HG02588 (cell line): ENCODE results near the gene BRICD5.
"Not testable (repeated sequence)": the region's sequence is repeated elsewhere in the genome, so short reads cannot be mapped to it uniquely, and the experiment has no call there.

Experiments
- ATAC-seq: cut with Tn5 transposase; IDR thresholded peaks from one replicate; pipeline ENCODE4 v1.9.1; 2021; ENCODE audit warnings: mild to moderate bottlenecking, moderate library complexity; ENCODE audit not compliant: unreplicated experiment

BRICD5 gene

DNA sequence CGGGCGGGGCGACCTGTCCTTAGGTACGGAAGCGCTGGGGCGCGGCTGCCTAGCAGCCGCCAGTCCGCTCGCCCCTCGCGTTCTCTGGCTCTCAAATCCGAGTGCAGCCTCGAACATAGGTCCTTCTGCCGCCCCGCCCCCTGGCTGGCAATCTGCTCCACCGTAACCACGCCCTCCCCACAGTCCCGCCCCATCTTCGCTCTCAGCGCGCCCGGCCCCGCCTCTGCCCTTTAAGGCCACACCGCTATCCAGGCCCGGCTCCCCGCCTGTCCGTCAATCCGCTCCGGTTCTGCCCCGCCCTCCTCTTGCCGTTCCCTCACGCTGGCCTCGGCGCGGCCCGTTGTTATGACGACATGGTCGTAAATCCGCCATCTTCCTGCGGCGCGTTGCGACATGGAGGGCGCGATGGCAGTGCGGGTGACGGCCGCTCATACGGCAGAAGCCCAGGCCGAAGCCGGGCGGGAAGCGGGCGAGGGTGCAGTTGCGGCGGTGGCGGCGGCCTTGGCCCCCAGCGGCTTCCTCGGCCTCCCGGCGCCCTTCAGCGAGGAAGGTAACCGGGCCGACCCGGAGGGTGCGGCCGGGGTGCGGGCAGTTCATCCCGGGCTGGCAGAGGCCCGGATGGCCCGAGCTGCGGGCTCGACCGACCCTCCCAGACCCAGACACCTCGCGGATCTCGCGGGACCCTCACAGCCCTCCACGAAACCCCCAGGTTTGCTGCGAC, 12.7 kb upstream of the BRICD5 start, which contains the start of gene E4F1:
TSS of gene E4F1 (plus strand) at position 371 of the 721 bp plus-strand sequence. CDS start at position 394, 23 bp downstream.
- ATAC-seq = peak; percentile 90

DNA sequence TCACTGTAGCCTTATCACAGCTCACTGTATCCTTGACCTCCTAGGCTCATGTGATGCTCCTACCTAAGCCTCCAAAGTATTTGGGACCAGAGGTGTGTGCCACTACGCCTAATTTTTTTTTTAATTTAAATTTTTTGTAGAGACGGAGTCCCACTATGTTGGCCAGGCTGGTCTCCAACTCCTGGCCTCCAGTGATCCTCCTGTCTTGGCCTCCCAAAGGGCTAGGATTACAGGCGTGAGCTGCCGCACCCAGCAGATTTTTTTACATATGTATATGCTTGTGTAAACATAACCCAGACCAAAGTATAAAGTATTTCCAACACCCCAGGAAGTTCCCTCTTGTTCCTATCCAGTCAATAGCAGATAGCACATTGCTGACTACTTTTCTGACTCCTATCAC, 5.7 kb upstream of the BRICD5 start:
- no peak for ATAC-seq

DNA sequence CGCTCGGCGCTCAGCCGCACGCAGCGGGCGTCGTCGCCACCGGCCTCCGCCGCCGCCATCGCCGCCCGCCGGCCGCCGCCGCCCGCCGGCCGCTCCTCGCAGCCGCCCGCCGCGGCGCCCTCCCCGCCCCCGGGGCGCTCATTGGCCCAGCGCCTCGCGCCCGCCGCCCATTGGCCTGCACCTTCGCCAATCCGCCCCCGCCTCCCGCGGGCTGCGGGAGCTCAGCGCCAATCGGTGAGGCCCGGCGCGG, 4.0 kb upstream of the BRICD5 start, which contains the start of gene PGP:
TSS of gene PGP (minus strand) at position 122 of the 250 bp plus-strand sequence. CDS start at position 59, 63 bp downstream.
- peak; percentile 84 for ATAC-seq

GRCh38 chr16:2213817-2214718, 3.4 kb upstream of the BRICD5 start:
- ATAC-seq = peak; percentile 3

DNA sequence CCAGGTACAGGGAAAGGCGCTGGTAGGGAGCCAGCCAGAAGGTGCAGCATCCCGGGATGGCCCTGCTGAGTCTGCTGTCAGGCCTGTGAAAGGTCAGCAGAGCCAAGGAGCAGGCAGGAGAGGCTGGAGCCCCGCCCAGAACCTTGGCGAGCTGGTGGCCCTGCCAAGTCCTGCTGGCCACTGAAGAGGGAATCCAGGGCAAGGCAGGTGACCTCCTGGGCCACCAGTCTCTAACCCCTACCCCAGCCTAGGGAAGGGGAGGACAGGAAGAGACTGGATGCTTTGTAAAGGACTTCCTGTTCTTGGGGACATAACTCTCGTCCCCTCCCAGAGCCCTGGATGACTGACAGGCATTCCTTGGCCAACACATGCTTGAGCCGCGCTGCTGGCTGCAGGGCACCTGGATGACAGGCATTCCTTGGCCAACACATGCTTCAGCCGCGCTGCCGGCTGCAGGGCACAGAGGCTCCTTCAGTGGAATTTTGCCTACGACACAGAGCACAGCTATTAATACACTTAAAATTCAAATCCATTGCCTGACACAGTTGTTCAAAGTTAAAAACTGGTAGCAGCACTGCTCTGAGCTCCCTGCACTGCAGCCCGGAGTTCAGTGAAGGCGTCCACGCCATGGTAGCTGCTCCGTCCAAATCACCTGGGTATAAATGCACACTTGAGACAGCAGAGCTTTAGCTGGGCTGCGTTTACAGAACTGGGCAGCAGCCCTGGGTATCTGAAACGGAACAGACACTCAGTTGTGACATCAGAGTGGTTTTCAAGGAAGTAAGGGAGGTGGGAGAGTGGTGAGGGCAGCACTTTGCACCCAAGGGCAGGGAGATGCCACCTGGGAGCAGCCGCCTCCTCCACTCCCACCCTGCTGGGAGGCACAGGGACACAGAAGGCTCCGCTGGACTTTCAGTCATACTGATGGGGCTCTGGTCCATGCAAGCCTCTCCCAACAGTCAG, 2.0 kb upstream of the BRICD5 start:
- ATAC-seq = no peak

GRCh38 chr16:2211923-2212347, 1.3 kb upstream of the BRICD5 start:
- no peak for ATAC-seq

DNA sequence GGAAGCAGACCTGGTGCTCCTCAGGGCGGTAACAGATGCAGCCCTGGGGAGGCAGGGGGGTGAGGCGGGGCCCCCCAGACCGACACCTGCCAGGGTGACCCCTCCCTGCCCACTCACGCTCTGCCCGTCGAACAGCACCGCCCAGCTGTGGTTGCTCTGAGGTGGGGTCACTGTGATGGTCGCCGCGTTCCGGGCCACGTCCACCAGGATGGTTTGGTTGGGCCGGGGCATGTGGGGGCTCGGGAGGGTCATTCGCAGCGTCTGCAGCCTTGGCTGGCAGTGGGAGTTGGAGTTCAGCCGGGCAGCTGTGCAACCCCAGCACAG, 692 bp downstream of the BRICD5 start:
- ATAC-seq = no peak

- ATAC-seq = no peak
These were observed 1.2 kb downstream of the BRICD5 start for GRCh38 chr16:2209258-2210008.

- no peak for ATAC-seq
These were observed 1.9 kb downstream of the BRICD5 start for GRCh38 chr16:2208772-2209171.

DNA sequence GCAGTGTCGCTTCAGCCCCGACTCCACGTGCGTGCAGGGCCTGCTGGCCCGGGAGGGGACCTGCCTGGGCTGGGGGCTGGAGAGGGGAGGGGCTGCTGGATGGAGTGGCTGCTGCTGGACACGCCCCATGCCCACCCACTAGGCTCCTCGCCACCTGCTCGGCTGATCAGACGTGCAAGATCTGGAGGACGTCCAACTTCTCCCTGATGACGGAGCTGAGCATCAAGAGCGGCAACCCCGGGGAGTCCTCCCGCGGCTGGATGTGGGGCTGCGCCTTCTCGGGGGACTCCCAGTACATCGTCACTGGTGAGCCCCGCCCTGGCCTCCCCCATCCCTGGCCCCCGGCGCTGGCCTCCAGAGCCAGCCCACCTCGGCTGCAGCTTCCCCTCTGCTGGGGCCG, 2.4 kb downstream of the BRICD5 start:
- no peak for ATAC-seq

- ATAC-seq = no peak
These were observed 2.8 kb downstream of the BRICD5 start for GRCh38 chr16:2207872-2208271.

GRCh38 chr16:2206780-2207433, 3.8 kb downstream of the BRICD5 start:
- ATAC-seq = no peak

DNA sequence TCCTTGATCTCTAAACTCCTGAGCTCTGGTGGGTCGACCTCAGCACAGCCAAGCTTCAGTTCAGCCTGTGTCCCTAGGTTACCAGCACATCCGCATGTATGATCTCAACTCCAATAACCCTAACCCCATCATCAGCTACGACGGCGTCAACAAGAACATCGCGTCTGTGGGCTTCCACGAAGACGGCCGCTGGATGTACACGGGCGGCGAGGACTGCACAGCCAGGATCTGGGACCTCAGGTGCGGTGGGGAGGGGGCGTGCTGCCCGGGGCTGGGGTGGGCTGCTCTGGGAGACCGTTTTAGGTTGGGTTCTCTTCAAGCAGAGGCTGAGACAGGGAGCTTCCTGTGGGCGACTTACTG, 4.3 kb downstream of the BRICD5 start:
- no peak for ATAC-seq

GRCh38 chr16:2205967-2206313, 4.7 kb downstream of the BRICD5 start:
- peak; percentile 6 for ATAC-seq

DNA sequence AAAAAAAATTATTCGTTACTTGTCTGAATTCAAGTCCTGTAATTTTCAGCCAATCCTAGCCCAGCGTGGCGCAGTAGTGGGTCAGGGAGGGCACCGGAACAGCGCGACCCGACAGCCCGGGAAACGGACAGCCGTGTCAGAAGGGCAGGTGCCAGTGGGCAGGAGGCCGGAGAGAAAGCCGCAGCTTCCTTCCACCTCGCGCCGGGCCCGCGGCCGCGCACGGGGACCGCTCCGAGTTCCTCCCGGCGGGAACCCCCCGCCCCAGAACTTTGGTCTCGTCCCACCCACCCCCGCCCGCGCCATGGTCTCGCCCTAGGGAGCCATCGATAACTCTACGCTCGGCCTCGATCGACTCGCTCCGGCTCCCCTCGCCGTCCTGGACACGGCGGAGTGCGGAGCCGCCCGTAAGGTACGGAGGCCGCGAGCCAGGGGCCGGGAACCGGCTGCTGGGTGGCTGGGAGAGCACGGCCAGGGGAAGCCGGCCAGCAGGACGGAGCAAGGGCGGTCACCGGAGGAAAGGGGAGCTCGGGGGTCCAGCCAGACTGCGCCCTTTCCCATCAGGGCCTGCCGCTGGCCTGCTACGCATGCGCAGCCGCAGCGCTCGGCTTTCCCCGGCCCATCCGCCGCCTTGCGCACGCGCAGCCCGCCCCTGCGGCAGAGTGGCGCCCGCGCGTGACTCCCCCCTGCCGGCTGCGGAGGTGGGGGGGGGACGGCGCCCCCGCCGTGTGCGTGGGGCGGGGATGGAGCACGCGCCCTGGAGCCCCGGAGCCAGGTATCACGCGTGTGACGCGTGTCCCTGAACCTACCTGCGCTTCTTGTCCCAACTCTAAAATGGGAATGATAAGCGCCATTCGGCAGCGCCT, 5.3 kb downstream of the BRICD5 start, which contains the start of gene MLST8:
TSS of gene MLST8 (plus strand) at position 351 of the 863 bp plus-strand sequence. CDS start 632 bp downstream, outside the sequence.
- peak; percentile 63 for ATAC-seq

- no peak for ATAC-seq
These were observed 6.1 kb downstream of the BRICD5 start for GRCh38 chr16:2204416-2205103.

GRCh38 chr16:2203119-2203688, 7.5 kb downstream of the BRICD5 start:
- not testable (repeated sequence) for ATAC-seq

DNA sequence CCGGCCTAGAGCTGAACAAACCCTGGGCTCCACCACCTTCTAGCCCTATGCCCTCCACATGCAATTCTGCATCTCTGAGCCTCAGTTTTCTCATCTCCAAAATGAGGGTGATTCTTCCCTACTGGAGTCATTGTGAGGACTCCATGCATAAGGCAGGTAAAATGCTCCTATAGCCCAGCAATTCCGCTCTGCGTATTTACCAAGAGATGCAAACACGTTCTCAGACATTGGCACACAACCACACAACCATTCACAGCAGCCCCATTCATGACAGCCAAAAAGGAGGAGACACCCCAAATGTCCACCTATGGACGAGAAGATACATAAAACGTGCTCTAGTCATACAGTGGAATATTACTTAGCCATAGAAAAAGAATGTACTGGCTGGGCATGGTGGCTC, 10.3 kb downstream of the BRICD5 start:
- no peak for ATAC-seq
